HEK293 (cell line): ENCODE measurements around the gene TCEA3.

Experiments
- CTCF ChIP-seq: fragments of 450-650 bp; formaldehyde crosslinking; IDR thresholded peaks from 2 replicates; pipeline ENCODE4 v1.5.1; 2016; ENCODE audit warnings: missing biosample characterization, missing genetic modification characterization
- GLIS1 ChIP-seq: fragments of 450-650 bp; formaldehyde crosslinking; IDR thresholded peaks from 2 replicates; pipeline ENCODE4 v1.5.1; 2016; ENCODE audit warnings: missing biosample characterization, missing genetic modification characterization
- ZNF521 ChIP-seq: fragments of 450-650 bp; formaldehyde crosslinking; IDR thresholded peaks from 2 replicates; pipeline ENCODE4 v1.5.1; 2017; ENCODE audit warnings: missing biosample characterization, mild to moderate bottlenecking, missing genetic modification characterization
- ZNF629 ChIP-seq: fragments of 450-650 bp; formaldehyde crosslinking; IDR thresholded peaks from 2 replicates; pipeline ENCODE4 v1.5.1; 2017; ENCODE audit warnings: missing biosample characterization, missing genetic modification characterization
- TF ChIP-seq, protein P1 (sequence below): fragments of 450-650 bp; formaldehyde crosslinking; IDR thresholded peaks from 2 replicates; pipeline ENCODE4 v1.5.1; 2016; ENCODE audit warnings: missing biosample characterization, missing genetic modification characterization, low read depth

GRCh38 chr1:23420778-23421177 is 3.8 kb downstream of the TCEA3 start:
- TF ChIP-seq CTCF (no peak), ZNF629 (tag by site-specific recombination) (no peak), GLIS1 (tag by site-specific recombination) (no peak), ZNF521 (tag by site-specific recombination) (no peak)
- TF ChIP-seq, protein P1, sequence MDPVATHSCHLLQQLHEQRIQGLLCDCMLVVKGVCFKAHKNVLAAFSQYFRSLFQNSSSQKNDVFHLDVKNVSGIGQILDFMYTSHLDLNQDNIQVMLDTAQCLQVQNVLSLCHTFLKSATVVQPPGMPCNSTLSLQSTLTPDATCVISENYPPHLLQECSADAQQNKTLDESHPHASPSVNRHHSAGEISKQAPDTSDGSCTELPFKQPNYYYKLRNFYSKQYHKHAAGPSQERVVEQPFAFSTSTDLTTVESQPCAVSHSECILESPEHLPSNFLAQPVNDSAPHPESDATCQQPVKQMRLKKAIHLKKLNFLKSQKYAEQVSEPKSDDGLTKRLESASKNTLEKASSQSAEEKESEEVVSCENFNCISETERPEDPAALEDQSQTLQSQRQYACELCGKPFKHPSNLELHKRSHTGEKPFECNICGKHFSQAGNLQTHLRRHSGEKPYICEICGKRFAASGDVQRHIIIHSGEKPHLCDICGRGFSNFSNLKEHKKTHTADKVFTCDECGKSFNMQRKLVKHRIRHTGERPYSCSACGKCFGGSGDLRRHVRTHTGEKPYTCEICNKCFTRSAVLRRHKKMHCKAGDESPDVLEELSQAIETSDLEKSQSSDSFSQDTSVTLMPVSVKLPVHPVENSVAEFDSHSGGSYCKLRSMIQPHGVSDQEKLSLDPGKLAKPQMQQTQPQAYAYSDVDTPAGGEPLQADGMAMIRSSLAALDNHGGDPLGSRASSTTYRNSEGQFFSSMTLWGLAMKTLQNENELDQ (tag by site-specific recombination), result no peak
